Glutamatergic neuron (in vitro differentiated cells): ENCODE measurements around the gene METTL26. TPM values are rescaled to one million over a fixed set of nuclear protein-coding genes. Genes with fewer than 3 reads are reported as not detected.
A peak's percentile ranks its signal among the peaks of the same experiment; 100 is the strongest.

Experiments used
- DNase-seq: peaks from one replicate; pipeline ENCODE4 v3.0.0; 2022
- H3K27ac Mint-ChIP-seq: one replicate; pipeline ENCODE4 v1.8.0; 2020; ENCODE audit warnings: mild to moderate bottlenecking, mixed read lengths, inconsistent platforms; ENCODE audit not compliant: unreplicated experiment
- H3K27me3 Mint-ChIP-seq: one replicate; pipeline ENCODE4 v1.8.0; 2020; ENCODE audit warnings: mild to moderate bottlenecking, moderate library complexity, mixed read lengths, inconsistent platforms; ENCODE audit not compliant: unreplicated experiment
- H3K36me3 Mint-ChIP-seq: one replicate; pipeline ENCODE4 v1.8.0; 2020; ENCODE audit warnings: mild to moderate bottlenecking, mixed read lengths, inconsistent platforms; ENCODE audit not compliant: unreplicated experiment
- H3K4me1 Mint-ChIP-seq: one replicate; pipeline ENCODE4 v1.8.0; 2020; ENCODE audit warnings: mild to moderate bottlenecking, low read depth, mixed read lengths, inconsistent platforms; ENCODE audit not compliant: unreplicated experiment
- H3K4me3 Mint-ChIP-seq: one replicate; pipeline ENCODE4 v1.8.0; 2020; ENCODE audit warnings: mild to moderate bottlenecking, mixed read lengths, inconsistent platforms; ENCODE audit not compliant: unreplicated experiment
- H3K9me3 Mint-ChIP-seq: one replicate; pipeline ENCODE4 v1.8.0; 2020; ENCODE audit warnings: mild to moderate bottlenecking, moderate library complexity, mixed read lengths, inconsistent platforms; ENCODE audit not compliant: unreplicated experiment
- CTCF ChIP-seq: fragments of 200-600 bp; sonication (generic); IDR thresholded peaks from one replicate; pipeline ENCODE4 v1.5.0; 2021; ENCODE audit not compliant: partially characterized antibody, unreplicated experiment
- total RNA-seq: library from RNA; stranded (reverse); fragmentation: NEBNext Ultra II Directional; extraction: Animal tissue kit (Norgen Biotek cat#: 25700); gene quantifications from one replicate; pipeline ENCODE4 v1.2.1, GENCODE V29; 2021; ENCODE audit not compliant: unreplicated experiment

METTL26 gene
- total RNA-seq, 1 donor from 2014 or later: 63.6 TPM

- Mint-ChIP-seq H3K27me3 (peaks cover 5% of the 10 kb centered on the region), H3K4me3 (no peak overlapping the region), H3K27ac (no peak overlapping the region), H3K36me3 (no peaks in the 10 kb centered on the region), H3K9me3 (peaks cover 2% of the 10 kb centered on the region), H3K4me1 (peaks cover 1% of the 10 kb centered on the region)
- DNase-seq: no peak
- TF ChIP-seq CTCF: peak; percentile 34
Measured at GRCh38 chr16:661184-661821, 25.2 kb upstream of the METTL26 start.

GRCh38 chr16:660459-661183 lies 24.5 kb upstream of the METTL26 start:
- no peak overlapping the region for H3K4me3 Mint-ChIP-seq

GRCh38 chr16:660132-660458 lies 24.0 kb upstream of the METTL26 start:
- TF ChIP-seq CTCF: no peak
- DNase-seq: no peak
- H3K27ac Mint-ChIP-seq: no peak overlapping the region
- H3K4me1 Mint-ChIP-seq: peaks cover 1% of the 10 kb centered on the region
- no peaks in the 10 kb centered on the region for H3K36me3 Mint-ChIP-seq
- no peak overlapping the region for H3K4me3 Mint-ChIP-seq
- H3K27me3 Mint-ChIP-seq: peaks cover 5% of the 10 kb centered on the region
- peaks cover 2% of the 10 kb centered on the region for H3K9me3 Mint-ChIP-seq

More at GRCh38 chr16:660459-661183, 24.5 kb upstream of the METTL26 start:
- Mint-ChIP-seq H3K27ac (no peak overlapping the region), H3K36me3 (no peaks in the 10 kb centered on the region), H3K27me3 (peaks cover 5% of the 10 kb centered on the region), H3K9me3 (peaks cover 2% of the 10 kb centered on the region), H3K4me1 (peaks cover 1% of the 10 kb centered on the region)
- peak; percentile 94 for DNase-seq
- peak; percentile 79 for TF ChIP-seq CTCF

- peaks cover 1% of the 10 kb centered on the region for H3K4me1 Mint-ChIP-seq
- H3K4me3 Mint-ChIP-seq: no peak overlapping the region
- no peak overlapping the region for H3K27ac Mint-ChIP-seq
- H3K27me3 Mint-ChIP-seq: peaks cover 5% of the 10 kb centered on the region
- no peak for DNase-seq
- no peaks in the 10 kb centered on the region for H3K36me3 Mint-ChIP-seq
- no peak for TF ChIP-seq CTCF
- H3K9me3 Mint-ChIP-seq: peaks cover 2% of the 10 kb centered on the region
Measured at GRCh38 chr16:659618-660017, 23.5 kb upstream of the METTL26 start.

- no peaks in the 10 kb centered on the region for H3K36me3 Mint-ChIP-seq
- no peaks in the 10 kb centered on the region for H3K9me3 Mint-ChIP-seq
- TF ChIP-seq CTCF: no peak
- peaks cover 5% of the 10 kb centered on the region for H3K27me3 Mint-ChIP-seq
- H3K27ac Mint-ChIP-seq: no peak overlapping the region
- no peak overlapping the region for H3K4me3 Mint-ChIP-seq
- peaks cover 1% of the 10 kb centered on the region for H3K4me1 Mint-ChIP-seq
- DNase-seq: no peak
Measured at GRCh38 chr16:658679-659571, 22.8 kb upstream of the METTL26 start.
